ENCODE results near the gene UPK1A.

Gene UPK1A

GRCh38 chr19:35708391-35708790, 42.1 kb downstream of the UPK1A start:
- TF ChIP-seq USF1 (IDR thresholded peaks at IDR 0.05) (no peak), EP300 (IDR thresholded peaks at IDR 0.05; ENCODE audit: borderline replicate concordance) (no peak), REST (IDR thresholded peaks at IDR 0.05; ENCODE audit: low read depth) (no peak), NFIC (IDR thresholded peaks at IDR 0.05) (no peak), RAD21 (IDR thresholded peaks at IDR 0.05; ENCODE audit: low read depth) (no peak), TCF12 (IDR thresholded peaks at IDR 0.05; ENCODE audit: low read depth) (no peak), TAF1 (IDR thresholded peaks at IDR 0.05; ENCODE audit: low read depth) (no peak), FOXM1 (IDR thresholded peaks at IDR 0.05; ENCODE audit: borderline replicate concordance, low read depth) (no peak), YY1 (IDR thresholded peaks at IDR 0.05; ENCODE audit: low read depth) (no peak), CEBPB (IDR thresholded peaks at IDR 0.05) (no peak), TEAD4 (IDR thresholded peaks at IDR 0.05) (no peak), EGR1 (IDR thresholded peaks at IDR 0.05) (no peak)

GRCh38 chr19:35710784-35711723, 44.7 kb downstream of the UPK1A start:
- TF ChIP-seq REST (IDR thresholded peaks at IDR 0.05; ENCODE audit: low read depth) (no peak), TCF12 (IDR thresholded peaks at IDR 0.05; ENCODE audit: low read depth) (no peak), CEBPB (IDR thresholded peaks at IDR 0.05) (no peak), EP300 (IDR thresholded peaks at IDR 0.05; ENCODE audit: borderline replicate concordance) (no peak), EGR1 (IDR thresholded peaks at IDR 0.05) (no peak), CREB1 (IDR thresholded peaks at IDR 0.05; ENCODE audit: low read depth) (no peak)

- TF ChIP-seq ZBTB7A (IDR thresholded peaks at IDR 0.05; ENCODE audit: low read depth) (no peak), USF1 (IDR thresholded peaks at IDR 0.05) (no peak), REST (IDR thresholded peaks at IDR 0.05; ENCODE audit: low read depth) (no peak), TCF12 (IDR thresholded peaks at IDR 0.05; ENCODE audit: low read depth) (no peak), CEBPB (IDR thresholded peaks at IDR 0.05) (no peak), EP300 (IDR thresholded peaks at IDR 0.05; ENCODE audit: borderline replicate concordance) (no peak), EGR1 (IDR thresholded peaks at IDR 0.05) (no peak), TEAD4 (IDR thresholded peaks at IDR 0.05) (no peak)
Observed at GRCh38 chr19:35712567-35713505, 46.5 kb downstream of the UPK1A start.

- no peak for TF ChIP-seq EGR1 (IDR thresholded peaks at IDR 0.05)
- TF ChIP-seq TCF12 (IDR thresholded peaks at IDR 0.05; ENCODE audit: low read depth): no peak
- no peak for TF ChIP-seq CREB1 (IDR thresholded peaks at IDR 0.05; ENCODE audit: low read depth)
- TF ChIP-seq MAX (IDR thresholded peaks at IDR 0.05): no peak
- no peak for TF ChIP-seq TAF1 (IDR thresholded peaks at IDR 0.05; ENCODE audit: low read depth)
- no peak for TF ChIP-seq USF1 (IDR thresholded peaks at IDR 0.05)
Observed at GRCh38 chr19:35713506-35713850, 47.2 kb downstream of the UPK1A start.

Data from Ishikawa (cell line).